VCaP (cell line): Measurements from ENCODE around the gene VIPAS39.

Experiments
- H3K27ac ChIP-seq: fragments of 450-650 bp; 2 replicates; pipeline ENCODE4 v1.5.1; 2017
- CTCF ChIP-seq: fragments of 450-650 bp; conservative IDR thresholded peaks from 2 replicates; pipeline ENCODE4 v1.5.1; 2017; ENCODE audit warnings: mild to moderate bottlenecking, moderate library complexity

The VIPAS39 gene

GRCh38 chr14:77482422-77482821 is 25.0 kb upstream of the VIPAS39 start:
- TF ChIP-seq CTCF, result no peak
- H3K27ac ChIP-seq, result no peak overlapping the region

- H3K27ac ChIP-seq, result no peak overlapping the region
- TF ChIP-seq CTCF, result no peak
Observed at GRCh38 chr14:77478796-77479195, 21.4 kb upstream of the VIPAS39 start.

GRCh38 chr14:77478029-77478428 is 20.6 kb upstream of the VIPAS39 start:
- no peak for TF ChIP-seq CTCF
- H3K27ac ChIP-seq, result no peak overlapping the region

- no peak for TF ChIP-seq CTCF
- H3K27ac ChIP-seq, result no peak overlapping the region
Observed at GRCh38 chr14:77475432-77476115, 18.2 kb upstream of the VIPAS39 start.

GRCh38 chr14:77474479-77475177 is 17.2 kb upstream of the VIPAS39 start:
- H3K27ac ChIP-seq, result no peak overlapping the region
- no peak for TF ChIP-seq CTCF

- H3K27ac ChIP-seq, result no peak overlapping the region
- no peak for TF ChIP-seq CTCF
Observed at GRCh38 chr14:77473921-77474320, 16.5 kb upstream of the VIPAS39 start.

- TF ChIP-seq CTCF, result no peak
Observed at GRCh38 chr14:77470224-77470870, 12.9 kb upstream of the VIPAS39 start.

More at GRCh38 chr14:77470224-77470870, 12.9 kb upstream of the VIPAS39 start:
- H3K27ac ChIP-seq, result peak overlapping the region; percentile 69
